HG03565 (cell line): ENCODE measurements around the gene ADCY2.

Source experiments
- ATAC-seq: cut with Tn5 transposase; IDR thresholded peaks from one replicate; pipeline ENCODE4 v1.9.1; 2021; ENCODE audit warnings: mild to moderate bottlenecking, moderate library complexity; ENCODE audit not compliant: unreplicated experiment

The ADCY2 gene

DNA sequence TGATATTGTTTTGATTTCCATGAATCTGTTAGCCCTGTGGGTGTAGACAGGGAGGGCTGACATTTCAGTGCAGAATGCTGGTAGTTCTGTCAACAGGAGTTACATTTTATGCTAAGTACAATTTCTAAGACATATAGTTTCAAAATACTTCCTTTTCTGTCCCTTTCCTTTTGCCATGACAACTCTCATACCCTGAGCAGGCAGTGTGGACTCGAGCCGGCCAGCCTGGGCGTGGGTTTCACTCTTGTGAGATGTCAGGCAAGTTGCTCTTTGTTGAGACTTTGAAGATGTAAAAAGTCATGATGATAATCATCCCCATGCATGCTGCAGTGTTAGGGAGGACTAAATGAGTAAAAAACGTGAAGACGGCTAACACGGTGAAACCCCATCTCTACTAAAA, 257.1 kb downstream of the ADCY2 start:
- no peak for ATAC-seq

DNA sequence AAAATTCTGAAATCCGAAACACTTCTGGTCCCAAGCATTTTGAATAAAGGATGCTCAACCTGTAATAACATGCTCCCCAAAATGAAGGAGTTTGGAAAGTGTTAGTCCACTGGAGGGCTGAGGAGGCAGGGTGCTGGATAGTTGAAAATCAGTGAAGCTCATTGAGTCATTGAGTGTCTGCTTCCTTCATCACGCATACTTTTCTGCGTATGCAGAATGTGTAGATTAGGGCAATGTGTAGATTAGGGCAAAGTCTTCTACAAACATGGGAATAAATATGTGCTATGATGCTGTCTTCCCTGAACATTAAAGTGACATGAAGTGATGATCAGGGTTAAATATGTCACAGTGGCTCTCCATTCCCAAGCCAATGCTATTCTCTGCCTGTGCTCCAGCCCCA, 261.2 kb downstream of the ADCY2 start:
- ATAC-seq: no peak

DNA sequence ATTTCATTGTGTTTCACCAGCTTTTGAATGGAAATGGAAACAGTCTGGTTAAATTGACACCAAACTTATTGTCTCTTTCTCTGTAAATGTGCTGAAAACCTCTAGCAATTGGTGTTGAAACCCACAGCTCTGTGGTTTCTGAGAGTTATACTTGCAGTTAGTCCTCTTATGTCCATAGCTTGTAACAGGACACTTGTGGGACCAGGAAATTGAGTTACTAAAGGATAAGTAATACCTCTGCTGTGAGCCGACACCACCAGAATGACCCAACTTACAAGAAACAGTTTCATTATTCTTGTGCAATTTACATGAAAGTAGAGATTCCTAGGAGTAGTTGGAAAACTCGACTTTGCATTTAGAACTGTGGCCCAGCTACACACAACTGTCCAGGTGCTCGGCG, 263.5 kb downstream of the ADCY2 start:
- no peak for ATAC-seq

DNA sequence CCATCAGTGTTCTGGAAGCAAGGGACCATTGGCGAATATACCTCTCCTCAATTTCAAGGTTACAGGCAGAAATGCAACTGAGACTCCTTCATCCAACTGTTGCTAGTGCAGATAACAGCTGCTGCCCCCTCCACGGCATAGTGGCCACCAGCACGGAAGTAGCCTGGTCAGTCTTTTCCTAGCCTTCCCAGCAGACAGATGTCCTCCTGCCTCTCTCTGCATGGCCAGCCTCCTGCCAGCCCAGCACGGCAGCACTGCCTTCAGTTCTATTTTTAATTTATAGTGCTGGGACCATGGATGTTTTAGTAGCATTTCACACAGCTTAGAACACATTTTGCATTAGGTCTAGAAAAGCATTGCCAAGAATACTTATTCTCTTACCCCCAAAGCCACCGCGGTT, 266.4 kb downstream of the ADCY2 start:
- ATAC-seq: no peak

DNA sequence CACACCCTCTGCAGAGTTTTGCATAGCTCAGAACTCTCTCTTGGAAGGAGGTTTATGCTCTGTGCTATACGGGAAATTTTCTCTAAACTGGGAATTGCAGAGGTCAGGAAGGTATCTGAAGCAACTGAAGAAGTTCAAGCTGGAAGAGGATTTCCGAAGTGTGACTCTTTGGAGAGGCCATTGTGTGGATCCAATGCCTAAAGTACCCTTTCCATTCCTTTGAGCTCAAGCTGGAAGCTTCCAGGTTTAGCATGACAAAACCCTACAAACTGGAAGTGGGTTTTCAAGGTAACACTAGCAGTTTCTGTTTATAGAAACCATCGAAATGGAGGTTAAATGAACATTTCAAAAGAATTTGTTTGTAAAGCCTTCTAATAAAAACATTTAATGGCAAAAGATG, 267.9 kb downstream of the ADCY2 start:
- ATAC-seq: no peak

DNA sequence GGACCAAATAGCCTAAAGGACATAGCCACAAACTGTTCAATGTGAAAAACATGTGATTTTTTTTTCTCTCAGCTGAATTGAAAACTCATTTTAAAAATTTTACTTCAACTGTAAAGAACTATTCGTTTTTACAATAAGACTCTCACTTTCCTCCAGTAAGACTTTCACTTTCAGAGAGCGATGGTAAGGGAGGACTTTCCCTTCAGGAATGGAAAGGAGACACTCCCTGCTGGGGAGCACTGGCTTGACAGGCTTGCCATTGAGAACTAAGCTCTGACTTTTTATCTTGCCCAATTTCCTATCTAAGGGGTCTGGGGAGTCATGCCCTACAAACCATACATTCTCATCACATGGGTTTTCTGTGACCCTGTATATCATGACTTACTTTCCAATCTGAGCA, 268.3 kb downstream of the ADCY2 start:
- no peak for ATAC-seq

DNA sequence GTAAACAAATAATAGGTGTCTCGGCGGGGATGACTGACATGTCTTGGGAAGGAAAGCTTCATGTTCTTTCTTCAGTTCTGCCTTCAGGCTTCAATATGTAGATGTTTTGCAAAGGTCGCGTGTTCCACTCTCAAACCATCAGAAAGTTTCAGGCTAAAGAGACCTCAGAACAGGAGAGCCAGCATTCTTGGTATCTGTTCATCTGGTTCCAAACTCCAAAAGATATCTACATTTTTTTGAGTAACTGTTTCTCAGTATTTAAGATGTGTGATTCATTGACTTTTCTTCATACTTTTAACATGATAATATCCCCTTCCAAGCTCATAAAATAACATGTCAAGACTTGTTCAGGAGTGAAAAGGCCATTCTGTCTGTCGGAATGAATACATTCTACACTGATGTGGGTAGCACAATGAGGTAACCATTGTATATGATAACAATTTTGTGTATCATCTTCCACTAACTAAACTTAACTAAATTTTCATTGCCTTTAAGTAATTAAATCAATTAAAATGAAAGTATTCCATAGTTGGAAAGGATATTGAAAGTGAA, 271.4 kb downstream of the ADCY2 start:
- no peak for ATAC-seq

DNA sequence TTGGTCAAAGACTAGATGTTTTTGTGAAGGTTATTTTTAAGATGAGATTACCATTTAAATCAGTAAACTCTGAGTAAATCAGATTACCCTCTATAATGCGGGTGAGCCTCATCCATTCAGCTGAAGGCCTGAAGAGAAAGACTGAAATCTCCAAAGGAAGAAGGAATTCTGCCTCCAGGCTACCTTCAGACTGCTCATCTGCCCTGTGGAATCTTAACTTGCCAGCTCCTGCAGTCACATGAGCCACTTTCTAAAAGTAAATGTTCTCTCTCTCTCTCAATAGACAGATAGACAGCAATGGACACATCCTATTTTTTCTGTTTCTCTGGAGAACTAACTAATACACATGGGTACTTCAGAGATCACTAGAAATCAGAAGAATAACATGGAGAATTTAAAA, 272.2 kb downstream of the ADCY2 start:
- no peak for ATAC-seq

DNA sequence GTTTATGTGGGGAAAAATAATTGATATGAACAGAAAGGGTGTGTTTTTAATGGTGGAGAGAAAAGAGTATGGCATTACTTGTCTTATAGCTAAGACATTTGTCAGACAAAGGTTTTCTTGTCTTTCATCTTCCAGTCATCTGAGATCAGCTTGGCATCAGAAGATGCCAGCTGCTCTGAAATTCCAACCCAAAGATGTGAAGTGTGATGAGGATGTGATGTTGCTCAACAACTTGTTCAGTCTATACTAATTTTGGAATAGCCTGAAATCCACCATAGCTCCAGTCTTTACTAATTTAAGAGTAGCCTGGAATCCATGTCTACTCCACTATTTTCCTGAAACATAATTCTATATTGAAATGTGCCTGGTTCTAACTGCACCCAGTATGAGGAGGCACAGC, 272.7 kb downstream of the ADCY2 start:
- ATAC-seq: no peak

DNA sequence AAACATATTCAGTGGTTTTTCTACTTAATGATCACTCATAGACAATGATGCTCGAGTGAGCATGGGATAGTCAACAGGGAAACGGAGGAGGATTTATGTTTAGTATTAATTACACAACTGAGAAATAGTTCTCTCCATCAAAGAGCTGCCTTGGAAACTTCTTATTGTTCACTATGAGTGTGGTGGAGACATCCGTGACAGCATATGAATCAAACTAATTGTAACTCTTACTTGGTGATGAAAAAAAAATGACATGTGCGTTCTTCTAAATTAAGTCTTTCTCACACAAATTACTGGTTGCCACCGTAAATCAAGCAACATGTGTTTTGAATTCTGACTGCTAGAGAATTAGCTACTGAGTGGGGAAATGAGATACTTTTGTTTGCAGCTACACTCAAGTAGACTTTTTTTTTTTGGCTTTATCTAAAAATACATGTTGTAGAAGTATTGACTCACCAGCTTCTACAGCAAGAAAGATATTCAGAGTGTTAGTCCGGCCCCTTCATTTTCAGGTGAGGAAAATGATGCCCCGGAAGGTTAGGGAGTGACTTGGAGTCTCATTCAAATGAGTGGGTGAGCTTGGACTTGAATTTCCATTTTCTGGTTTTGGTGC, 275.5 kb downstream of the ADCY2 start:
- no peak for ATAC-seq

DNA sequence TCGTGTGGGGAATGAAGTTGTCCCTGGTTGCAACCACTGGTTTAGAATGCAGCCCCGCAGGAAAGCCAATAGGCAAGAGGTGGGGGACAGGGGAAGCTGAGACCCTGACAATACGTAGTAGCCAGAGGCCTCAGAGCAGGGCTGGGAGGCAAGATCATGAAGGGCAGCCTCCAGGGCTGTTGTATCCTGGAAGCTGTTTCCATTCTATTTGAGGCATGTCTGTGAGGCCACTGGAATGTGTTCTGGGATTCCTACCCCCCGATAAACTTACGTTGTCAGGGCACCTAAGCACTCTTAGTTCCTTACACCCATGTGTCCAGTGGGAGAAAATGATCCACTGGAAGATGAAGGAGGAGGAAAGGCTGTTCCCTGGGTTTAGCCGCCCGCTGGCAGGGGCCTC, 277.7 kb downstream of the ADCY2 start:
- no peak for ATAC-seq

DNA sequence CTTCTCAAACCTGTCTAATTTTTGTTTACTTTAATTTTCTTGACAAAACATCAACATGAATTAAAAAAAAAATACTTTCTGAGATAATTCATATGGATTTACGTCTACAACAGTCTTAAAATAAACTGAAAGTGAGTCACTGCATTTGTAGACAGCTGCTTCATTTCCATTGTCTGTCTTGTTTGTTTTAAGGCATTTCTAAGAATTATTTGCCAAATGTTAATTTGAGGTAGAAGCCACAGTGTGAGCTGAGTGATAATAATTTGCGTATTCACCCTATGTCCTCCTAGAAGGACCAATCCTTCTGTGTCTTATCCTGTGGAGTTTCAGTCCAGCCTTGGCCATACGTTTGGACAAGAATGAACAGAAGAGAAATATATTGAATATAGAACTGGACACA, 280.5 kb downstream of the ADCY2 start:
- no peak for ATAC-seq

DNA sequence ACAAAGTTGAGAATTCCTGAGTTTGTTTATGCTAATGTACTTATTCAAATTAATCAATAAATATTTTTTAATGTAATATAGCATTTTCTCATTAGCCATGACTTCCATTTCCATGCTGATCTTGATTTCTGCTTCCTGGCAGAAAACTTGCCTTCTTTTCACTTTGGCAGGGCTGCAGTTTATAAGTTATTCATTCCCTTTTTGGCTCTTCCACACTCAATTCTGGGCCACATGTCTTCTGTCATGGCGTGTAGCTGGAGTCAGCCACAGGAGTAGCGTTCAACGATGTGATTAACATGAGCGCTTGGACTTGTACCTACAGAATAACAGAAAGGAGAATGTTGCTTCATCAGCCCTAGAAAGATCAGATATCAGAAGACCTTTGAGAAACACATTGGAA, 282.1 kb downstream of the ADCY2 start:
- no peak for ATAC-seq

DNA sequence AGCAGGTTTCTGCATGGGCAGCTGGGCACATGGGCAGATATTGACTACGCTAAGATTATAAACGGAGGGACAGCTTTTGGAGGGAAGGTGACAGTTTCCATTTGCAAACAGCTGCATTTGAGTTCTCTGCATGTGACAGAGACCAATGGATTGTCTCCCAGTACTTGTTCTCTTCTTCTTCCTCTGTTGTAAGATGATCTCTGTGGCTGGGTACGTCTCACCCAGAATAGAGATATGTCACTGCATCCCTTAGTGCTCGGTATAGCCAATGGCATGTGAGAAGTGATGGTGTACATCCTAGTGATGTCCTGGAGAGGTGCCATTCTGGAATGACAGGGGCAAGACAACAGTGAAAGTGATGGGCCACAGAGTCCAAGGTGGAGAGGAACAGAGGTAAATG, 283.7 kb downstream of the ADCY2 start:
- ATAC-seq: no peak

DNA sequence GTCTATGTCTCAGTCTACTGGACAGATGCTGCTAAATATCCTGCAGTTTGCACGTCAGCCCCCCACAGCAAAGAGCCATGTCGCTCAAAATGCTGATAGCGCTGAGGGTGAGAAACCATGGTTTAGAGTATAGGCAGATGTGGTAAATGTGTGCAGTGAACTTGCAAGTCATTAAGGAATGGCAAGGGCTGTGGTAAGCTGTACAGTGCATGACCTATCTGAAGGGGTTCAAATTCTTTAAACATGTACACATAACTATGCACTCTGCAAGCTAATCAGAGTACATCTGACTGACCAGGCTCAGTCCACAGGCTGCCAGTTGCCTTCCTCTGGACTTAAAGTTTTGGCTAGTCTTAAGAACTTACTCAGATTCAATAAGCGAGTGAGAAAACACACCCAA, 284.3 kb downstream of the ADCY2 start:
- no peak for ATAC-seq

DNA sequence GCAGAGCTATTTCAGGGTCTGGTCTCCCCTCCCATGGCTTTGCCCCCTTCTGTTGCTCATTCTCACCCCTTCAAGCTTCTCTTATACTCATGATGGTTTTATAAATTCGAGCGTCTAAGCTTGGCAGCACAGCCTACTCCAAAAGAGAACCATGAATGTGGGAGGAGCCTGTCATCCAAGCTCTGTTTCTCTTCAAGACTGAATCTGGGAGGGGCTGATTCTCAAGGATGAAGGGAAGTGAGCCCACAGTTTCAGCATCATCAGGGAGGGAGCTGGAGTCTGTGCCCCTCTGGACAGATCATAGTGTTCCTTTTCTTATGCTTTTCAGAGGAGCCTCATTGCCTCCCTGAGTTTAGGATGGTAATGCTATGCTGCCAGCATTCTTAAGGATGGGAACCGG, 286.4 kb downstream of the ADCY2 start:
- no peak for ATAC-seq

DNA sequence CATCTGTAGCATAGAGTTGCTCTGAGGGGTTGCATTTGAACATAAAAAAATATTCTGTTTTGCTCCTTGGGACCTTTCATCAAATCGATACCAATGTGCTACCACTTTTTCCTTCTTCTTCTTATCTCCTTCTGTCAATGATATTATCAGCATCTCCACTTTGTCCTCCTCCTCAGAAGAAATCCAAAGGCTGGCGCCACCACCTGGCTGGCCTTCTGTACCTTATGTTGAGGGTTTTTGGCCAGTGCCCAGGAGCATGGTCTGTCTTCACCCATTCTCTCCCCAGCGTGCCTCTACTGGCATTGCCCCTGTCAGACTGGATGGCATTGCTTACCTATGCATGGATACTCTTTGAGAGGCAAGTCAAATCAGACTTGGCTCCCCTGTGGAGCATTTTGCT, 287.8 kb downstream of the ADCY2 start:
- no peak for ATAC-seq

DNA sequence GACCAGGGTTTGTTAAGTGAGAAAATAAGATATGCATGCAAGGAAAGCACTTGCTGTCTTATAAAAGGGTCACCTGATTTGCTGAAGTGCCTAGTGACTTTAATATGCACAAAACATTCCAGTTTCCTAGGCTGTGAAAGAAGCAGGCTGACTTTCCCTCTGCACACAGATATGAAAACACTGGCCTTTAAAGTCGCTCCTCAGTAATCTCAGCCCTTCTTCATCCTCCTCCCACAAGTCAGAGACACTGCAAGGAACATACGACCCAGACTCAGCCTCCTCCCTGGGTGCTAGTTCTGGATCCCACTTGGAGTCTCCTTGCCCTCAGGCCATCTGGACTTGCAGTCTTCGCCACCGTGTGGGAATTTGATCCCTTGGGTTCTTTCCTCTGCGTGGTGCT, 288.9 kb downstream of the ADCY2 start:
- ATAC-seq: no peak

DNA sequence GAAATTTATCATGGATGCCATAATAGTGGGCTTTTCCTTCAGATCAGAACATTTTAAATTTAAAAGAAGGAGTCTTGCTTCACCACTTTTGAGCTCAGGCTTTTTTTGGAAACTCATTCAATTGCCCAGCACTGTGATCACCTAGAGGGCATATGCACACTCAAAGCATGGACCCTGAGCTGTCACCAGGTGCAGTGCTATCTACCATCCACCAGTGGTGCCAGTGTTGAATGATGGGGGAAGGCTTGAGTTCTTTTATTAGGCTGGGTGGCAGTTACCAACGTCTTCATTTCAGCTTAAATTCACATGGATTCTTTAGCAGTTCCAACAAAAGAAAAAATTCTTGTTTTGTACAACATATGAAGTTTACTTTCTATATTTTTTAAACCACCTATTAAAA, 290.9 kb downstream of the ADCY2 start:
- no peak for ATAC-seq

DNA sequence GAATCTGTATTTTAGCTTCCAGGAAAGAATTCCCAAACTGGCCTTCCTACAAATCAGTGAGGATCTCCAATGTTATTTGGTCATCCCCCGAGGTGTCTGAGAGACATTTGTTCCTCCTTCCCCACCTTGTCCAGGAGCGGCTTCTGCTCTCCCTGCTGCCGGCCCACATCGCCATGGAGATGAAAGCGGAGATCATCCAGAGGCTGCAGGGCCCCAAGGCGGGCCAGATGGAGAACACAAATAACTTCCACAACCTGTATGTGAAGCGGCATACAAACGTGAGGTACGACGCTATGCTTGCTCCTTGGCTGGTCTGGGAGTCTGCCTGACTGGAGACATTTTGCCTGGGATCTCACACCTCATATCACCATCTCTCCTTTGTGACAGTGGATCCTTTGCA, 294.6 kb downstream of the ADCY2 start:
- no peak for ATAC-seq

DNA sequence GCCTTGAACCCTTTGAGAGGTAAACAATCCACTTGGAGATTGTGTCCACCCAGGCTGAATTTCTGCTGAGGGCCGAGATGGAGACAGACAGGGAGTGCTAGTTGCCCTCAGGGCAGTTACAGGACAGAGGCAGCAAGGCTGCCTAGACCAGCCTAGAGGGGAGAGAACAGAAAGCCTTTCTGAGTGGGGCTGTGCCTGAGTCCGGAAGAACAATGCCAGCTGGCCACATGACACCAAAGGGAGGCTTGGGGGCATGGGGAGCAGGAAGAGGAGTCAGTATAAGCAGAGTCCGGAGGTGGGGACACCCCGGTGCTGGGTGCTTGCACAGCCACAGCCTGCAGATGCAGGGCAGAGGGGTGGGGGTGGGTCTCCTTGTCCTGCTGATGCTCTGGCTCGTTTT, 309.3 kb downstream of the ADCY2 start:
- ATAC-seq: no peak

DNA sequence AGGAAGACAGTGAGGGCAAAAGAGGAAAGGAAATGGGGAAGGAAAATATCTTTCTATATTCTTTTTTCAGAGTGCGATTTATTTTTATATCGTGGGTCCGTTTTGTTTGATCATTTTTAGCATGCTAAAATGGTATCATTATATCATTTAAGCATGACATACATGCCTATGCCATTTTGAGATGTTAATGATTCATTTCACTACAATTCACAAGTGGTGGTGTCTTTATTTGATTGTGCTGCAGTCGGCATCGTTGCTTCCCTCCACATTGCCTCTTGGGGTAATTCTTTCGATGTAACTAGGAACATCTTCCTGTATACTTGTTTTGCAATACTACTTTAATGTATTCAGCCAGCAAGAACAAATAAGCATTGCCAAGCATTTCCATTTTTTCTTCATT, 309.8 kb downstream of the ADCY2 start:
- ATAC-seq: no peak

DNA sequence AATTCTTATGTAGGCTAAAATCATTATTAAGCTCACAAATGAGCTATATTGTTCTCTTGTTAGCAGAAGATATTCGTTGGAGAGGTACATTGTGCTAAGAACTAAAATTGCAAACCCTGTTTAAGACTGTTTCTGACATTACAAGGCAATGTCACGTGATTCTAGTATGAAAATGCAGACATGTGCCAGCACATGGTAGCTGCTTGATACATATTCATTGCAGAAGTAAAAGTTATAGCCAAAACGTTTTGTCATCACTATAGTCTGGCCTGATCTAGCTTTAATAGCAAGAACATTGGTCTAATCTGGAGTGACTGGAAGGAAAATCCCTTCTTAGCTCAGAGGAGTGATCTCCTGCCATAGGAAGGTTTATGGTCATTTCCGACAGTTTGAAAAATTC, 310.3 kb downstream of the ADCY2 start:
- ATAC-seq: no peak
